H1 (cell line): ENCODE measurements around the gene TBC1D2B. TPM values are rescaled to one million over a fixed set of nuclear protein-coding genes. Genes with fewer than 3 reads are reported as not detected.

ENCODE experiments used
- CTCF ChIA-PET: fragments of 300-600 bp; sonication (Branson Sonifier 250); formaldehyde crosslinking; loops from one replicate; lab custom pipeline; 2021; ENCODE audit not compliant: partially characterized antibody; lab: Charles Lee
- POLR2A ChIA-PET: fragments of 300-600 bp; sonication (Branson Sonifier 250); formaldehyde crosslinking; loops from one replicate; lab custom pipeline; 2021; ENCODE audit warnings: inconsistent platforms; ENCODE audit not compliant: partially characterized antibody; lab: Charles Lee
- DNase-seq, 2 experiments: peaks; one replicate each; pipeline versions ENCODE4 v3.0.0 to v3.0.0-alpha.2; 2010 to 2022; ENCODE audit warnings: low spot score in 2 of 2, low read depth in 1 of 2, mixed read lengths in 1 of 2
- FAIRE-seq: peaks from 2 replicates; lab custom pipeline; 2011; peaks lifted over from hg19 to GRCh38; lab: Jason Lieb, UNC
- H2AFZ ChIP-seq: 2 replicates; pipeline ENCODE4 v1.8.1; 2012; ENCODE audit warnings: low read length, inconsistent platforms
- H2AK5ac ChIP-seq: 2 replicates; pipeline ENCODE4 v1.6.1; 2013; ENCODE audit warnings: low read depth, low read length
- H2BK120ac ChIP-seq: replicated peaks from 2 replicates; pipeline ENCODE3; 2013; ENCODE audit warnings: low read depth, low read length, inconsistent platforms
- H2BK12ac ChIP-seq: 2 replicates; pipeline ENCODE4 v1.6.1; 2013; ENCODE audit warnings: low read depth, low read length
- H2BK15ac ChIP-seq: 2 replicates; pipeline ENCODE4 v1.6.1; 2013; ENCODE audit warnings: low read length
- H2BK20ac ChIP-seq: 2 replicates; pipeline ENCODE4 v1.6.1; 2013; ENCODE audit warnings: low read length
- H2BK5ac ChIP-seq: 2 replicates; pipeline ENCODE4 v1.6.1; 2013; ENCODE audit warnings: low read depth, low read length
- H3K14ac ChIP-seq: 2 replicates; pipeline ENCODE4 v1.6.1; 2013; ENCODE audit warnings: inconsistent platforms; ENCODE audit not compliant: insufficient read length
- H3K18ac ChIP-seq: 2 replicates; pipeline ENCODE4 v1.6.1; 2013; ENCODE audit warnings: low read length; ENCODE audit errors: extremely low read depth
- H3K23ac ChIP-seq: 2 replicates; pipeline ENCODE4 v1.6.1; 2013; ENCODE audit warnings: inconsistent platforms; ENCODE audit not compliant: insufficient read length
- H3K23me2 ChIP-seq: 2 replicates; pipeline ENCODE4 v1.6.1; 2013; ENCODE audit warnings: low read depth, low read length
- H3K27ac ChIP-seq: 2 replicates; pipeline ENCODE4 v1.6.1; 2011; ENCODE audit warnings: low read depth, low read length, inconsistent platforms
- H3K27me3 ChIP-seq, 4 experiments: replicated peaks in 1 of 4; 1 replicate in 1 of 4; 2 replicates in 3 of 4; pipeline versions ENCODE4 v1.6.1 to v1.8.1; 2011 to 2013; ENCODE audit warnings: low read length in 3 of 4, mild to moderate bottlenecking in 3 of 4, inconsistent platforms in 2 of 4, mixed read lengths in 2 of 4, moderate library complexity in 1 of 4; ENCODE audit not compliant: control insufficient read depth in 3 of 4, insufficient read depth in 3 of 4; ENCODE audit errors: extremely low read depth in 1 of 4
- H3K36me3 ChIP-seq, 4 experiments: 2 replicates each; pipeline versions ENCODE4 v1.6.1 to v1.8.1; 2011 to 2013; ENCODE audit warnings: mild to moderate bottlenecking in 4 of 4, low read length in 3 of 4, moderate library complexity in 2 of 4, control low read depth in 1 of 4, inconsistent platforms in 1 of 4; ENCODE audit not compliant: insufficient read depth in 4 of 4, control insufficient read depth in 2 of 4
- H3K4ac ChIP-seq: replicated peaks from 2 replicates; pipeline ENCODE3; 2013; ENCODE audit warnings: low read length, low read depth, mixed read lengths, inconsistent platforms; ENCODE audit not compliant: insufficient read length
- H3K4me1 ChIP-seq, 4 experiments: replicated peaks in 1 of 4; 1 replicate in 1 of 4; 2 replicates in 3 of 4; pipeline versions ENCODE4 v1.6.1 to v1.8.1; 2011 to 2013; ENCODE audit warnings: low read length in 3 of 4, inconsistent platforms in 2 of 4, mixed read lengths in 1 of 4; ENCODE audit not compliant: insufficient read depth in 4 of 4, control insufficient read depth in 3 of 4
- H3K4me2 ChIP-seq, 2 experiments: 2 replicates each; pipeline versions ENCODE4 v1.6.1 to v1.8.1; 2011 to 2013; ENCODE audit warnings: low read depth in 2 of 2, low read length in 2 of 2, control low read depth in 1 of 2, inconsistent platforms in 1 of 2, mild to moderate bottlenecking in 1 of 2; ENCODE audit not compliant: insufficient read depth in 1 of 2
- H3K4me3 ChIP-seq, 4 experiments: fragments of 200-600, 300-600 bp in 1 of 4; sonication (generic), shearing (Covaris generic), sonication (Bioruptor Twin) in 1 of 4; 2 replicates each; pipeline versions ENCODE4 v1.5.1 to v1.8.1; 2011 to 2016; ENCODE audit warnings: low read length in 4 of 4, low read depth in 3 of 4, control low read depth in 2 of 4, inconsistent platforms in 2 of 4, mild to moderate bottlenecking in 2 of 4, mixed read lengths in 1 of 4, moderate library complexity in 1 of 4; ENCODE audit not compliant: insufficient read depth in 2 of 4; ENCODE audit errors: extremely low read depth in 1 of 4
- H3K56ac ChIP-seq: replicated peaks from 2 replicates; pipeline ENCODE3; 2013; ENCODE audit warnings: low read depth, mild to moderate bottlenecking, mixed read lengths, low read length, inconsistent platforms; ENCODE audit not compliant: insufficient read length
- H3K79me1 ChIP-seq: 2 replicates; pipeline ENCODE4 v1.6.1; 2013; ENCODE audit warnings: low read depth, low read length, control low read depth
- H3K79me2 ChIP-seq, 2 experiments: 2 replicates each; pipeline versions ENCODE4 v1.6.1 to v1.8.1; 2012 to 2013; ENCODE audit warnings: low read length in 2 of 2, mild to moderate bottlenecking in 2 of 2, inconsistent platforms in 1 of 2; ENCODE audit not compliant: insufficient read depth in 2 of 2, control insufficient read depth in 1 of 2
- H3K9ac ChIP-seq, 4 experiments: replicated peaks in 1 of 4; 1 replicate in 1 of 4; 2 replicates in 3 of 4; pipeline versions ENCODE4 v1.6.1 to v1.8.1; 2011 to 2013; ENCODE audit warnings: low read depth in 3 of 4, low read length in 3 of 4, control low read depth in 2 of 4, mild to moderate bottlenecking in 2 of 4, moderate library complexity in 2 of 4, inconsistent platforms in 1 of 4; ENCODE audit errors: extremely low read depth in 1 of 4
- H3K9me3 ChIP-seq, 2 experiments: 2 replicates each; pipeline versions ENCODE4 v1.6.1 to v1.8.1; 2012 to 2013; ENCODE audit warnings: mild to moderate bottlenecking in 2 of 2, moderate library complexity in 2 of 2, control low read depth in 1 of 2, inconsistent platforms in 1 of 2, low read depth in 1 of 2, low read length in 1 of 2, mixed read lengths in 1 of 2; ENCODE audit not compliant: insufficient read depth in 2 of 2
- H4K20me1 ChIP-seq, 2 experiments: replicated peaks in 1 of 2; 2 replicates each; pipeline versions ENCODE3 to v1.8.1; 2011 to 2013; ENCODE audit warnings: inconsistent platforms in 2 of 2, low read length in 2 of 2, mild to moderate bottlenecking in 1 of 2; ENCODE audit not compliant: insufficient read depth in 2 of 2, control insufficient read depth in 1 of 2
- H4K5ac ChIP-seq: 2 replicates; pipeline ENCODE4 v1.6.1; 2013; ENCODE audit warnings: low read length, low read depth, mixed read lengths, inconsistent platforms; ENCODE audit not compliant: insufficient read length
- H4K8ac ChIP-seq: 2 replicates; pipeline ENCODE4 v1.8.0; 2013; ENCODE audit warnings: mild to moderate bottlenecking, moderate library complexity, low read length, inconsistent platforms; ENCODE audit not compliant: insufficient read depth; ENCODE audit errors: extremely low read depth
- H4K91ac ChIP-seq: replicated peaks from 2 replicates; pipeline ENCODE3; 2013; ENCODE audit warnings: low read length, mixed read lengths, inconsistent platforms; ENCODE audit not compliant: insufficient read length
- ATF2 ChIP-seq: IDR thresholded peaks from 2 replicates; pipeline ENCODE4 v1.6.1; 2012; ENCODE audit warnings: low read length, inconsistent platforms
- ATF3 ChIP-seq: IDR thresholded peaks from 2 replicates; pipeline ENCODE4 v1.6.1; 2011; ENCODE audit warnings: low read depth, mild to moderate bottlenecking, low read length; ENCODE audit not compliant: insufficient read depth
- BACH1 ChIP-seq: IDR thresholded peaks from 2 replicates; pipeline ENCODE4 v1.6.1; 2012; ENCODE audit warnings: low read length, improper control_type of control experiment
- CEBPB ChIP-seq: IDR thresholded peaks from 2 replicates; pipeline ENCODE4 v1.6.1; 2012; ENCODE audit warnings: low read depth, low read length
- EP300 ChIP-seq, 2 experiments: IDR thresholded peaks; 1 replicate in 1 of 2; 2 replicates in 1 of 2; pipeline ENCODE4 v1.6.1; 2011 to 2012; ENCODE audit warnings: low read depth in 2 of 2, low read length in 2 of 2, mild to moderate bottlenecking in 2 of 2, borderline replicate concordance in 1 of 2, inconsistent platforms in 1 of 2, moderate library complexity in 1 of 2
- KDM4A ChIP-seq: IDR thresholded peaks from one replicate; pipeline ENCODE4 v1.7.1; 2012; ENCODE audit warnings: low read depth, mild to moderate bottlenecking, moderate library complexity, low read length, inconsistent platforms; ENCODE audit not compliant: severe bottlenecking
- POLR2A ChIP-seq, 2 experiments: IDR thresholded peaks; 1 replicate in 1 of 2; 2 replicates in 1 of 2; pipeline ENCODE4 v1.6.1; 2011; ENCODE audit warnings: low read depth in 2 of 2, low read length in 2 of 2, mild to moderate bottlenecking in 2 of 2; ENCODE audit errors: control extremely low read depth in 1 of 2
- RFX5 ChIP-seq: IDR thresholded peaks from 2 replicates; pipeline ENCODE4 v1.6.1; 2011; ENCODE audit warnings: low read depth, low read length, improper control_type of control experiment, borderline replicate concordance
- SUZ12 ChIP-seq: fragments of 200-600 bp; sonication (generic); IDR thresholded peaks from 2 replicates; pipeline ENCODE4 v1.6.1; 2012; ENCODE audit warnings: mild to moderate bottlenecking, inconsistent platforms, low read length, moderate library complexity, mixed read lengths
- TAF7 ChIP-seq: optimal IDR thresholded peaks from 2 replicates; pipeline ENCODE3; 2011; ENCODE audit warnings: low read depth, mild to moderate bottlenecking, inconsistent platforms, low read length, moderate library complexity, borderline replicate concordance
- TCF12 ChIP-seq: IDR thresholded peaks from 2 replicates; pipeline ENCODE4 v1.6.1; 2011; ENCODE audit warnings: low read depth, mild to moderate bottlenecking, low read length
- YY1 ChIP-seq: IDR thresholded peaks from 2 replicates; pipeline ENCODE4 v1.6.1; 2011; ENCODE audit warnings: low read depth, mild to moderate bottlenecking, low read length
- WGBS, 2 experiments: shearing (Covaris generic) in 1 of 2; methylation state at CpG; one replicate each; pipeline versions ENCODE4 v1.1.6 to v1.1.7; 2013 to 2015; ENCODE audit warnings: low lambda C conversion rate in 2 of 2, mixed read lengths in 2 of 2, inconsistent platforms in 1 of 2, low coverage in 1 of 2, missing lambda C conversion rate in 1 of 2; ENCODE audit not compliant: insufficient replicate concordance in 2 of 2, insufficient coverage in 1 of 2, insufficient read length in 1 of 2; ENCODE audit errors: extremely low coverage in 1 of 2, missing lambda C conversion rate in 1 of 2; 5-methylcytosine and 5-hydroxymethylcytosine counted together
- polyA plus RNA-seq, 7 experiments: library from polyadenylated mRNA; depleted of rRNA in 3 of 7; stranded (reverse) in 5 of 7; unstranded in 2 of 7; fragments of >200 nt in 5 of 7; fragments of 200-250 nt in 2 of 7; gene quantifications; 1 replicate in 5 of 7; 2 replicates in 1 of 7; 4 replicates in 1 of 7; pipeline versions ENCODE4 v1.2.1 to v1.2.3, GENCODE V29; 2011 to 2013; ENCODE audit warnings: missing spikeins in 2 of 7, mixed read lengths in 2 of 7
- total RNA-seq: library from RNA; stranded (reverse); fragmentation: NEBNext Ultra II Directional; extraction: Animal tissue kit (Norgen Biotek cat#: 25700); gene quantifications from 2 replicates; pipeline ENCODE4 v1.2.1, GENCODE V29; 2021

The TBC1D2B gene
- total and polyA plus RNA-seq, 2 of the 8 experiments (the other 6 are each of a cell fraction or from before 2014, with no cell fraction given), result 11.9 to 19.5 TPM

- Histone ChIP-seq H3K27ac (no peak overlapping the region), H3K27me3 (no peaks in the 10 kb centered on the region), H4K91ac (no peak overlapping the region), H3K4me2 (no peak overlapping the region), H2BK20ac (no peak overlapping the region), H3K23me2 (no peaks in the 10 kb centered on the region), H2BK12ac (no peak overlapping the region), H2BK120ac (no peak overlapping the region), H3K36me3 (peaks cover 0 to 4% (median 0%) of the 10 kb centered on the region in 4 experiments; a peak in 3 of 8 replicates), H4K5ac (no peak overlapping the region), H2AK5ac (no peak overlapping the region), H3K79me1 (no peaks in the 10 kb centered on the region), H3K14ac (no peak overlapping the region), H2BK5ac (no peak overlapping the region), H3K9ac (no peak overlapping the region), H2AFZ (no peak overlapping the region), H3K9me3 (no peaks in the 10 kb centered on the region), H4K20me1 (peaks cover under 1 to 3% of the 10 kb centered on the region in 2 experiments), H3K4ac (no peak overlapping the region), H3K56ac (no peak overlapping the region), H4K8ac (no peak overlapping the region), H3K4me3 (no peak overlapping the region), H3K79me2 (no peaks in the 10 kb centered on the region), H3K18ac (no peak overlapping the region), H2BK15ac (no peak overlapping the region), H3K4me1 (peaks cover 0 to 3% (median 0%) of the 10 kb centered on the region in 4 experiments; a peak in 1 of 7 replicates), H3K23ac (no peak overlapping the region)
- WGBS, 2 experiments, result 95% methylated on average over 6 of the region's 6 CpGs; no CpG with 5 or more reads in 1 of the 2 experiments
- DNase-seq (no peak), FAIRE-seq (no peak)
- ChIA-PET POLR2A (interaction anchor here (1.3 kb wide), 1 partner anchor 23 kb away, joined by 3 read pairs; no protein-coding TSS in a partner anchor), CTCF (interaction anchor here (0.8 to 1.2 kb wide), 4 partner anchors 71 to 75 kb away, joined by 3 to 4 read pairs (median 4); no protein-coding TSS in a partner anchor)
- TF ChIP-seq BACH1, result no peak
- TF ChIP-seq POLR2A (IDR thresholded peaks at IDR 0.05; ENCODE audit: control extremely low read depth in 1 of 2, low read depth in 2 of 2, low read length in 2 of 2), result no peak
- no peak for TF ChIP-seq TCF12
- TF ChIP-seq CEBPB, result no peak
- no peak for TF ChIP-seq RFX5
- TF ChIP-seq SUZ12, result no peak
- TF ChIP-seq EP300 (IDR thresholded peaks at IDR 0.05; ENCODE audit: borderline replicate concordance in 1 of 2, low read depth in 2 of 2, low read length in 2 of 2), result no peak
- no peak for TF ChIP-seq YY1
- TF ChIP-seq ATF3, result no peak
- TF ChIP-seq ATF2, result no peak
- TF ChIP-seq KDM4A, result no peak
- no peak for TF ChIP-seq TAF7
Observed at GRCh38 chr15:78033864-78034263, 43.6 kb downstream of the TBC1D2B start.
